ENCODE measurements around the gene GRK5. TPM values are rescaled to one million over a fixed set of nuclear protein-coding genes. Genes with fewer than 3 reads are reported as not detected.

GRK5 gene
- total RNA-seq, 2 donors from 2014 or later, result 9.1 to 11.9 TPM

- Mint-ChIP-seq H3K4me3 (no peak overlapping the region), H3K9me3 (no peaks in the 10 kb centered on the region), H3K36me3 (ENCODE audit: low read depth) (no peaks in the 10 kb centered on the region), H3K27me3 (ENCODE audit: insufficient read depth) (no peaks in the 10 kb centered on the region), H3K27ac (no peak overlapping the region), H3K4me1 (peaks cover 33% of the 10 kb centered on the region)
- H3K36me3 ChIP-seq (ENCODE audit: control insufficient read depth, insufficient read depth, low read length), result no peaks in the 10 kb centered on the region
- no peak overlapping the region for H3K9ac ChIP-seq (ENCODE audit: extremely low read depth, low read length, poor library complexity, severe bottlenecking)
- TF ChIP-seq, protein P1, sequence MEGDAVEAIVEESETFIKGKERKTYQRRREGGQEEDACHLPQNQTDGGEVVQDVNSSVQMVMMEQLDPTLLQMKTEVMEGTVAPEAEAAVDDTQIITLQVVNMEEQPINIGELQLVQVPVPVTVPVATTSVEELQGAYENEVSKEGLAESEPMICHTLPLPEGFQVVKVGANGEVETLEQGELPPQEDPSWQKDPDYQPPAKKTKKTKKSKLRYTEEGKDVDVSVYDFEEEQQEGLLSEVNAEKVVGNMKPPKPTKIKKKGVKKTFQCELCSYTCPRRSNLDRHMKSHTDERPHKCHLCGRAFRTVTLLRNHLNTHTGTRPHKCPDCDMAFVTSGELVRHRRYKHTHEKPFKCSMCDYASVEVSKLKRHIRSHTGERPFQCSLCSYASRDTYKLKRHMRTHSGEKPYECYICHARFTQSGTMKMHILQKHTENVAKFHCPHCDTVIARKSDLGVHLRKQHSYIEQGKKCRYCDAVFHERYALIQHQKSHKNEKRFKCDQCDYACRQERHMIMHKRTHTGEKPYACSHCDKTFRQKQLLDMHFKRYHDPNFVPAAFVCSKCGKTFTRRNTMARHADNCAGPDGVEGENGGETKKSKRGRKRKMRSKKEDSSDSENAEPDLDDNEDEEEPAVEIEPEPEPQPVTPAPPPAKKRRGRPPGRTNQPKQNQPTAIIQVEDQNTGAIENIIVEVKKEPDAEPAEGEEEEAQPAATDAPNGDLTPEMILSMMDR (conservative IDR thresholded peaks at IDR 0.05), result no peak
- no peak overlapping the region for H3K4me3 ChIP-seq (ENCODE audit: low read length)
- peaks cover 21% of the 10 kb centered on the region for H3K4me1 ChIP-seq (ENCODE audit: control insufficient read depth, insufficient read depth, low read length)
- DNase-seq, result no peak
- no peaks in the 10 kb centered on the region for H3K27me3 ChIP-seq (ENCODE audit: control insufficient read depth, insufficient read depth, low read length, poor library complexity, severe bottlenecking)
- 92 to 97% methylated on average over 6 to 7 of the region's 7 CpGs for WGBS, 2 experiments (ENCODE audit: insufficient coverage in 1 of 2, insufficient read length in 1 of 2)
- no peaks in the 10 kb centered on the region for H3K9me3 ChIP-seq (ENCODE audit: control insufficient read depth, low read length)
- no peak overlapping the region for H3K27ac ChIP-seq (ENCODE audit: low read depth, low read length)
Measured at GRCh38 chr10:119313644-119314043, 106.3 kb downstream of the GRK5 start.

DNA sequence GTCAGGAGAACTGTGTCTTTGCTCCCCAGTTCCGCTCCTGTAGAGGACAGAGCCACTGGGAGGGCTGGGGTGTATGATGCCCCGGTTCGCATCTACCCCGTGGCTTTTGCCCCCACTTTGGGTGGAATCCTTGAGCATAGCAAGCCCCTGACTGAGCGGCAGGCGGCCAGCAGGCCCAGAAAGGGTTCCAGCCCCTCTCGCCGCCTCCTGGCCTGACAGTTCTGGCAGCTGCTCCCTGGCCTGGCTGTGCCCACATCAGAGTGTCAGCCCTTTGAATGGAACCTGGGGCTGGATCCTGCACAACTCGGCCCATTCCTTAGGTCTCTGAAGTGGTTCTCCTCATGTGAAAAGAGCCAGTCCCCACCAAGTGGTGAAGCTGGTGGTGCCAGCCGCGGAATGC, 106.7 kb downstream of the GRK5 start:
- H3K4me3 Mint-ChIP-seq, result no peak overlapping the region
- TF ChIP-seq, protein P1 (conservative IDR thresholded peaks at IDR 0.05), result no peak
- Histone ChIP-seq H3K4me1 (ENCODE audit: control insufficient read depth, insufficient read depth, low read length) (peaks cover 25% of the 10 kb centered on the region), H3K27ac (ENCODE audit: low read depth, low read length) (no peak overlapping the region), H3K36me3 (ENCODE audit: control insufficient read depth, insufficient read depth, low read length) (no peaks in the 10 kb centered on the region), H3K9me3 (ENCODE audit: control insufficient read depth, low read length) (no peaks in the 10 kb centered on the region), H3K9ac (ENCODE audit: extremely low read depth, low read length, poor library complexity, severe bottlenecking) (no peak overlapping the region), H3K27me3 (ENCODE audit: control insufficient read depth, insufficient read depth, low read length, poor library complexity, severe bottlenecking) (no peaks in the 10 kb centered on the region), H3K4me3 (ENCODE audit: low read length) (no peak overlapping the region)
- no peaks in the 10 kb centered on the region for H3K9me3 Mint-ChIP-seq
- peaks cover 38% of the 10 kb centered on the region for H3K4me1 Mint-ChIP-seq
- no peaks in the 10 kb centered on the region for H3K27me3 Mint-ChIP-seq (ENCODE audit: insufficient read depth)
- 84 to 92% methylated on average over 7 to 11 of the region's 11 CpGs for WGBS, 2 experiments (ENCODE audit: insufficient coverage in 1 of 2, insufficient read length in 1 of 2)
- H3K27ac Mint-ChIP-seq, result peak overlapping the region; percentile 7
- H3K36me3 Mint-ChIP-seq (ENCODE audit: low read depth), result no peaks in the 10 kb centered on the region
- DNase-seq, result no peak

GRCh38 chr10:119314486-119314885, 107.1 kb downstream of the GRK5 start:
- Mint-ChIP-seq H3K27me3 (ENCODE audit: insufficient read depth) (no peaks in the 10 kb centered on the region), H3K36me3 (ENCODE audit: low read depth) (no peaks in the 10 kb centered on the region), H3K4me1 (peaks cover 41% of the 10 kb centered on the region), H3K4me3 (no peak overlapping the region), H3K9me3 (no peaks in the 10 kb centered on the region), H3K27ac (peak overlapping the region; percentile 7)
- Histone ChIP-seq H3K27ac (ENCODE audit: low read depth, low read length) (no peak overlapping the region), H3K4me1 (ENCODE audit: control insufficient read depth, insufficient read depth, low read length) (peaks cover 25% of the 10 kb centered on the region), H3K4me3 (ENCODE audit: low read length) (no peak overlapping the region), H3K9ac (ENCODE audit: extremely low read depth, low read length, poor library complexity, severe bottlenecking) (no peak overlapping the region), H3K9me3 (ENCODE audit: control insufficient read depth, low read length) (no peaks in the 10 kb centered on the region), H3K27me3 (ENCODE audit: control insufficient read depth, insufficient read depth, low read length, poor library complexity, severe bottlenecking) (no peaks in the 10 kb centered on the region), H3K36me3 (ENCODE audit: control insufficient read depth, insufficient read depth, low read length) (no peaks in the 10 kb centered on the region)
- no peak for DNase-seq
- TF ChIP-seq, protein P1 (conservative IDR thresholded peaks at IDR 0.05), result no peak
- 92 to 94% methylated on average over 6 to 7 of the region's 7 CpGs for WGBS, 2 experiments (ENCODE audit: insufficient coverage in 1 of 2, insufficient read length in 1 of 2)

Data from endodermal cell (in vitro differentiated cells).